ENCODE results near the gene GPR146.

GRCh38 chr7:1020849-1021251 is 23.5 kb upstream of the GPR146 start:
- no peak for TF ChIP-seq OSR1 (CRISPR knock-in tag; IDR thresholded peaks at IDR 0.05)
- TF ChIP-seq TSHZ2 (CRISPR knock-in tag; IDR thresholded peaks at IDR 0.05) = no peak
- TF ChIP-seq ESRRG (CRISPR knock-in tag; IDR thresholded peaks at IDR 0.05) = no peak
- TF ChIP-seq PATZ1 (CRISPR knock-in tag; IDR thresholded peaks at IDR 0.05; ENCODE audit: borderline replicate concordance) = no peak
- no peak for TF ChIP-seq ZNF8 (CRISPR knock-in tag; IDR thresholded peaks at IDR 0.05)
- no peak for TF ChIP-seq GLIS3 (CRISPR knock-in tag; IDR thresholded peaks at IDR 0.05)
- TF ChIP-seq RARB (CRISPR knock-in tag; IDR thresholded peaks at IDR 0.05) = no peak
- no peak for TF ChIP-seq ISL1 (CRISPR knock-in tag; IDR thresholded peaks at IDR 0.05)
- no peak for TF ChIP-seq ZNF70 (CRISPR knock-in tag; IDR thresholded peaks at IDR 0.05)
- TF ChIP-seq CREB5 (CRISPR knock-in tag; IDR thresholded peaks at IDR 0.05; ENCODE audit: low read depth) = no peak
- no peak for TF ChIP-seq ZFP3 (CRISPR knock-in tag; IDR thresholded peaks at IDR 0.05)
